ENCODE measurements around the gene OCA2. TPM values are rescaled to one million over a fixed set of nuclear protein-coding genes. Genes with fewer than 3 reads are reported as not detected.
A peak's percentile ranks its signal among the peaks of the same experiment; 100 is the strongest.

Gene OCA2
- total RNA-seq, 4 donors from 2014 or later, result 0.17 to 1.2 (median 0.24) TPM

DNA sequence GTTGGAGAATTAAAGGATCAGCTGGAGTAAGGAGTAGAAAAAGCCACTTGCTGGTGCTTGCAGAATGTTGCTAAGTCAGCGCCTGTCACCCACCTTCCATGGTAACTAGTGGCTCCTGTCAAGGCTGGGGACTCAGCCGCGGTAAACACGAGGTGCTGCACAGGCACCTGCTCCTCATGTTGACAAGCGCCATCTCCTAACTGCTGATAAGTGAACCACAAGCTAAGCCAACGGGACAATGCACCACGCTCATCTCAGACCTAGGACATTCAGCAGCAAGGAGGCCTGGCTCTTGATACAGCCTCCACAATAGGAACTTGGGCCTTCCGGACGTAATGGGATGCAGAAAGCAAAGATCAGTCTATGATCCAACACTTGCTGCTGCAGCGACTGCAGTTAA lies 264.4 kb downstream of the OCA2 start:
- WGBS, result 86% methylated on average over 10 of the region's 10 CpGs
- H3K4me1 ChIP-seq, result no peaks in the 10 kb centered on the region

DNA sequence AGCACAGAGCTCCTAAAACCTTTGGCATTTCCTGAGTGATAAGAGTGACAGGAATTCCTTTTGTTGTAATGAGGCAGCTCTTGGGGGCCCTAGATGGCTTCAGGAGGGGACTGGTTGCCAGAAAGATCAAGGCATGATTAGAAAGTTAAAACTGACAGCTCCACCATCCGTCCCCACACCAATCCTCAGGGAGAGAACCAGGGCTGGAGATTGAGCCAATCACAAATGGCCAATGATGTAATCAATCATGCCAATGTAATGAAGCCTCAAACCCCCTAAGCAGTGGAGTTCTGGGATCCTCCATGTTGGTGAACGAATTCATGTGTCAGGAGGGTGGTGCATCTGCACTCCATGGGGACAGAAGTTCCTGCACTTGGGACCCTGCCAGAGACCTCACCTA lies 265.1 kb downstream of the OCA2 start:
- H3K27me3 ChIP-seq, result peaks cover 0 to 3% (median 0%) of the 10 kb centered on the region in 4 donors
- H3K9me3 ChIP-seq, result no peaks in the 10 kb centered on the region
- no peak overlapping the region for H3K27ac ChIP-seq (replicated peaks in 1 of 4)
- H3K36me3 ChIP-seq, result no peaks in the 10 kb centered on the region
- intact Hi-C loops (cut with DNase I), result no loop called here
- H3K4me1 ChIP-seq, result no peaks in the 10 kb centered on the region
- DNase-seq (ENCODE audit: extremely low spot score), result peak; percentile 77
- TF ChIP-seq CTCF (IDR thresholded peaks at IDR 0.05) (no peak), POLR2AphosphoS5 (IDR thresholded peaks at IDR 0.05) (no peak), EP300 (IDR thresholded peaks at IDR 0.05) (no peak)
- WGBS, result 80% methylated on average over 2 of the region's 2 CpGs
- H3K4me3 ChIP-seq, result no peak overlapping the region

More for the DNA sequence above, 264.4 kb downstream of the OCA2 start:
- intact Hi-C loops (cut with DNase I), result no loop called here
- peak; percentile 90 for DNase-seq (ENCODE audit: extremely low spot score)
- Histone ChIP-seq H3K36me3 (no peaks in the 10 kb centered on the region), H3K27me3 (peaks cover 0 to 3% (median 0%) of the 10 kb centered on the region in 4 donors), H3K27ac (replicated peaks in 1 of 4) (no peak overlapping the region), H3K9me3 (no peaks in the 10 kb centered on the region), H3K4me3 (no peak overlapping the region)
- no peak for TF ChIP-seq CTCF (IDR thresholded peaks at IDR 0.05)
- TF ChIP-seq EP300 (IDR thresholded peaks at IDR 0.05), result no peak
- TF ChIP-seq POLR2AphosphoS5 (IDR thresholded peaks at IDR 0.05), result no peak
- TF ChIP-seq POLR2A (IDR thresholded peaks at IDR 0.05; ENCODE audit: low read depth), result no peak

- no peak for TF ChIP-seq POLR2A (IDR thresholded peaks at IDR 0.05; ENCODE audit: low read depth)
- TF ChIP-seq EP300 (IDR thresholded peaks at IDR 0.05), result no peak
- no peak for TF ChIP-seq POLR2AphosphoS5 (IDR thresholded peaks at IDR 0.05)
- no peak for TF ChIP-seq CTCF (IDR thresholded peaks at IDR 0.05)
- H3K27ac ChIP-seq (replicated peaks in 1 of 4), result no peak overlapping the region
- 90% methylated on average over 4 of the region's 4 CpGs for WGBS
- intact Hi-C loops (cut with DNase I), result no loop called here
- no peak overlapping the region for H3K4me3 ChIP-seq
- no peaks in the 10 kb centered on the region for H3K4me1 ChIP-seq
- H3K27me3 ChIP-seq, result peaks cover 0 to 3% (median 0%) of the 10 kb centered on the region in 4 donors
- no peak for DNase-seq (ENCODE audit: extremely low spot score)
- H3K9me3 ChIP-seq, result no peaks in the 10 kb centered on the region
- H3K36me3 ChIP-seq, result no peaks in the 10 kb centered on the region
Measured at GRCh38 chr15:27833178-27833577, 265.9 kb downstream of the OCA2 start.

- intact Hi-C loops (cut with DNase I), result no loop called here
- Histone ChIP-seq H3K4me3 (no peak overlapping the region), H3K9me3 (no peaks in the 10 kb centered on the region), H3K27ac (replicated peaks in 1 of 4) (no peak overlapping the region), H3K4me1 (no peaks in the 10 kb centered on the region), H3K36me3 (no peaks in the 10 kb centered on the region), H3K27me3 (peaks cover 0 to 3% (median 0%) of the 10 kb centered on the region in 4 donors)
- DNase-seq (ENCODE audit: extremely low spot score), result peak; percentile 60
- TF ChIP-seq POLR2AphosphoS5 (IDR thresholded peaks at IDR 0.05) (no peak), POLR2A (IDR thresholded peaks at IDR 0.05; ENCODE audit: low read depth) (no peak), CTCF (IDR thresholded peaks at IDR 0.05) (no peak), EP300 (IDR thresholded peaks at IDR 0.05) (no peak)
- WGBS, result 93% methylated on average over 7 of the region's 7 CpGs
Measured at GRCh38 chr15:27832237-27832596, 266.9 kb downstream of the OCA2 start.
